K562 (cell line): ENCODE data around the gene CHD5. TPM values are rescaled to one million over a fixed set of nuclear protein-coding genes. Genes with fewer than 3 reads are reported as not detected.

Experiments used
- ATAC-seq: fragments of 200-7000 bp; cut with Tn5 transposase; 3 replicates; pipeline ENCODE4 v1.9.1; 2020; ENCODE audit warnings: moderate library complexity
- BruUV-seq: library from RNA; stranded (reverse); fragments of 400-500 nt; replicated peaks from 2 replicates; lab custom pipeline; 2021; lab: Mats Ljungman, UMichigan
- CTCF ChIA-PET: fragments of 300-600 bp; formaldehyde crosslinking; extraction: SDS; loops from one replicate; lab custom pipeline; 2021; ENCODE audit warnings: low intra/inter-chr PET ratio; lab: Yijun Ruan, JAX
- POLR2A ChIA-PET: fragments of 300-600, 350-650 bp; sonication (Branson Sonifier 250); formaldehyde crosslinking; extraction: SDS; loops from one replicate; lab custom pipeline; 2021; ENCODE audit warnings: antibody characterized with exemption, inconsistent platforms; lab: Yijun Ruan, JAX
- DNase-seq, 4 experiments: peaks; one replicate each; pipeline versions ENCODE4 v3.0.0 to v3.0.0-alpha.2; 2011 to 2018; ENCODE audit warnings: low spot score in 3 of 4, mixed read lengths in 3 of 4; ENCODE audit errors: extremely low read depth in 1 of 4
- FAIRE-seq: peaks from 2 replicates; lab custom pipeline; 2011; peaks lifted over from hg19 to GRCh38; lab: Jason Lieb, UNC
- H2AFZ ChIP-seq: 2 replicates; pipeline ENCODE4 v1.6.0; 2011; ENCODE audit warnings: low read depth, low read length, control low read depth, inconsistent platforms
- H3K27ac ChIP-seq: fragments of 200-600 bp; 3 replicates; pipeline ENCODE4 v1.8.0; 2011; ENCODE audit warnings: low read depth, mild to moderate bottlenecking, control low read depth, inconsistent platforms, low read length, moderate library complexity, mixed read lengths; ENCODE audit errors: extremely low read depth
- H3K27me3 ChIP-seq, 2 experiments: fragments of 300-600 bp in 1 of 2; 2 replicates in 1 of 2; 3 replicates in 1 of 2; pipeline versions ENCODE4 v1.6.0 to v1.8.0; 2011; ENCODE audit warnings: inconsistent platforms in 2 of 2, low read length in 2 of 2, mild to moderate bottlenecking in 1 of 2, mixed read lengths in 1 of 2, moderate library complexity in 1 of 2; ENCODE audit not compliant: control insufficient read depth in 2 of 2, insufficient read depth in 2 of 2
- H3K36me3 ChIP-seq: fragments of 300-600 bp; 3 replicates; pipeline ENCODE4 v1.8.0; 2011; ENCODE audit warnings: mild to moderate bottlenecking, low read length, inconsistent platforms; ENCODE audit not compliant: control insufficient read depth, insufficient read depth
- H3K4me1 ChIP-seq, 2 experiments: fragments of 200-600 bp in 1 of 2; replicated peaks in 1 of 2; 2 replicates in 1 of 2; 3 replicates in 1 of 2; pipeline versions ENCODE4 v1.5.1 to v1.8.0; 2011; ENCODE audit warnings: inconsistent platforms in 2 of 2, low read length in 2 of 2, mild to moderate bottlenecking in 1 of 2, mixed read lengths in 1 of 2, moderate library complexity in 1 of 2; ENCODE audit not compliant: control insufficient read depth in 2 of 2, insufficient read depth in 2 of 2
- H3K4me2 ChIP-seq: 2 replicates; pipeline ENCODE4 v1.6.1; 2011; ENCODE audit warnings: low read length, control low read depth, inconsistent platforms, mixed read lengths; ENCODE audit not compliant: insufficient read depth
- H3K4me3 ChIP-seq: fragments of 200-600 bp; sonication (generic), shearing (Covaris generic); 2 replicates; pipeline ENCODE4 v1.5.1; 2016; ENCODE audit warnings: control low read depth, inconsistent platforms
- H3K79me2 ChIP-seq: fragments of 200-600 bp; 3 replicates; pipeline ENCODE4 v1.8.0; 2011; ENCODE audit warnings: low read length, inconsistent platforms; ENCODE audit not compliant: control insufficient read depth, insufficient read depth
- H3K9ac ChIP-seq, 2 experiments: 2 replicates each; pipeline versions ENCODE4 v1.6.0 to v1.6.1; 2011; ENCODE audit warnings: low read depth in 2 of 2, low read length in 2 of 2, control low read depth in 1 of 2, inconsistent platforms in 1 of 2, mild to moderate bottlenecking in 1 of 2, mixed read lengths in 1 of 2; ENCODE audit not compliant: insufficient read depth in 1 of 2
- H3K9me1 ChIP-seq: one replicate; pipeline ENCODE4 v1.6.0; 2011; ENCODE audit warnings: inconsistent platforms, mild to moderate bottlenecking, low read length, moderate library complexity; ENCODE audit not compliant: control insufficient read depth, insufficient read depth
- H3K9me3 ChIP-seq: replicated peaks from 2 replicates; pipeline ENCODE4 v1.5.1; 2011; ENCODE audit warnings: low read depth, low read length, inconsistent platforms; ENCODE audit not compliant: control insufficient read depth, insufficient read depth
- H4K20me1 ChIP-seq: replicated peaks from 2 replicates; pipeline ENCODE4 v1.6.1; 2011; ENCODE audit warnings: low read length, inconsistent platforms, mixed read lengths; ENCODE audit not compliant: control insufficient read depth, insufficient read depth
- BACH1 ChIP-seq: fragments of 200-800 bp; sonication (Bioruptor generic); IDR thresholded peaks from 2 replicates; pipeline ENCODE4 v1.6.1; 2016; ENCODE audit warnings: missing genetic modification characterization, missing compliant biosample characterization
- CEBPG ChIP-seq, 3 experiments: fragments of 200-800 bp in 1 of 3; sonication (Bioruptor generic) in 1 of 3; sonication (generic) in 1 of 3; formaldehyde crosslinking in 1 of 3; IDR thresholded peaks in 2 of 3; conservative IDR thresholded peaks in 1 of 3; 2 replicates each; pipeline versions ENCODE4 v1.6.1 to v1.8.0; 2016 to 2022; ENCODE audit warnings: missing compliant biosample characterization in 2 of 3, missing genetic modification characterization in 2 of 3, mild to moderate bottlenecking in 1 of 3, missing genetic modification reagents in 1 of 3
- CREM ChIP-seq: IDR thresholded peaks from 2 replicates; pipeline ENCODE4 v1.6.1; 2014; ENCODE audit warnings: antibody characterized with exemption, low read depth
- E2F3 ChIP-seq: fragments of 250-450 bp; sonication (Bioruptor Pico); IDR thresholded peaks from 2 replicates; pipeline ENCODE4 v1.4.0; 2020; ENCODE audit warnings: mild to moderate bottlenecking
- EZH2 ChIP-seq: IDR thresholded peaks from 2 replicates; pipeline ENCODE4 v1.6.1; 2012; ENCODE audit warnings: low read depth, mild to moderate bottlenecking, inconsistent platforms, low read length, borderline replicate concordance
- HEY1 ChIP-seq: fragments of 250-450 bp; sonication (Bioruptor Pico); IDR thresholded peaks from 2 replicates; pipeline ENCODE4 v1.5.0; 2020; ENCODE audit warnings: mild to moderate bottlenecking, moderate library complexity, borderline replicate concordance
- MCM3 ChIP-seq: fragments of 450-650 bp; IDR thresholded peaks from 2 replicates; pipeline ENCODE4 v1.6.1; 2016
- PHF21A ChIP-seq: fragments of 450-650 bp; IDR thresholded peaks from 2 replicates; pipeline ENCODE4 v1.6.1; 2017; ENCODE audit warnings: low read depth, borderline replicate concordance
- SMARCE1 ChIP-seq: fragments of 450-650 bp; IDR thresholded peaks from 2 replicates; pipeline ENCODE4 v1.7.1; 2016; ENCODE audit warnings: mild to moderate bottlenecking
- WGBS: fragments of 100-300 bp; shearing (Covaris generic); methylation state at CpG from one replicate; pipeline ENCODE4 v1.1.6; 2016; ENCODE audit warnings: low coverage, mixed read lengths; ENCODE audit not compliant: insufficient coverage; ENCODE audit errors: missing lambda C conversion rate; 5-methylcytosine and 5-hydroxymethylcytosine counted together
- in situ Hi-C: fragments of 300-500 bp; cut with MboI; formaldehyde crosslinking; loops from 4 replicates; pipeline ENCODE4 v1.15.0; 2018; ENCODE audit warnings: inconsistent platforms, mixed read lengths
- intact Hi-C: fragments of 100-400 bp; cut with micrococcal nuclease; formaldehyde crosslinking; loops from 2 replicates; pipeline ENCODE4 v1.14.2; 2022
- polyA plus RNA-seq, 8 experiments: library from polyadenylated mRNA; depleted of rRNA in 4 of 8; stranded (reverse) in 5 of 8; unstranded in 3 of 8; fragments of >200 nt; fragmentation: Nextera tagmentation in 2 of 8; fragmentation: Illumina TruSeq in 1 of 8; extraction: Ambion mirVana in 2 of 8; extraction: Trizol in 1 of 8; gene quantifications; 2 replicates each; pipeline versions ENCODE4 v1.2.1 to v1.2.3, GENCODE V29; 2011 to 2014; ENCODE audit warnings: inconsistent platforms in 1 of 8, missing spikeins in 1 of 8
- total RNA-seq, 7 experiments: library from RNA; depleted of rRNA in 6 of 7; stranded (reverse); fragments of >200 nt in 6 of 7; fragmentation: Illumina TruSeq in 2 of 7; extraction: Trizol in 2 of 7; gene quantifications; 2 replicates each; pipeline versions ENCODE4 v1.2.1 to v1.2.3, GENCODE V29; 2011 to 2021; ENCODE audit warnings: low replicate concordance in 1 of 7
- TF ChIP-seq, protein P1 (sequence below): IDR thresholded peaks from 2 replicates; pipeline ENCODE4 v1.6.1; 2016; ENCODE audit warnings: missing genetic modification characterization, missing compliant biosample characterization

CHD5 gene
- total and polyA plus RNA-seq, 9 of the 15 experiments (the other 6 are each of a cell fraction or from before 2014, with no cell fraction given) = 0.03 to 0.52 (median 0.11) TPM; not detected in 2

DNA sequence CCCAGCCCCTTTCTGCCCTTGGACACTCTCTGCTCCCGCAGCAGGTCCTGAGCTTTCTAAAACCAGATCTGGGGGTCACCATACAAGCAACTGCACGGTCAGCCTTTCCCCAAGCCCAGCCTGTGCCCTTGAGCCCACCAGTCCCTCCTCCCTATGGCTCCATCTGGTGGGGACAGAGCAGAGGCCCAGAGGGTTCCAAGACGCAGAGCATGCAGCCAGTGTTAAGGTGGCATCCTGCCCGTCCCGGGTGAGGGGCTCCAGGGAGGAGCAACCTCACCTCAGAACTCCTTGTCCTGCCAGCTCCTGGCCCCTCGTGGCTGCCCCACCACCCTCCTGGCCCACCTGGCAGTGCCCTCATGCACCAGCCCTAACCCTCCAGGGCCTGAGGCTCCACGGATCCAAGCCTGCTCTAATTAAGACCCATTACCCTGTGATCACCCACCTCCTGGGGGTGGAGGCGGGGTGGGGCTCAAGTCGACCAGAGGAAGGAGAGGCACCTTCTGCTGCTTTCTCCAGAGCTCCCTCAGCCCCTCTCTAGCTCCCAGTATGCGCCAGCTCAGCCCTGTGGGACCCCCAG, 8.5 kb downstream of the CHD5 start (continued):
- TF ChIP-seq HEY1 (CRISPR knock-in tag) (no peak), MCM3 (no peak), SMARCE1 (no peak), CREM (no peak), EZH2 (no peak), PHF21A (no peak), E2F3 (no peak)
- TF ChIP-seq, protein P1, sequence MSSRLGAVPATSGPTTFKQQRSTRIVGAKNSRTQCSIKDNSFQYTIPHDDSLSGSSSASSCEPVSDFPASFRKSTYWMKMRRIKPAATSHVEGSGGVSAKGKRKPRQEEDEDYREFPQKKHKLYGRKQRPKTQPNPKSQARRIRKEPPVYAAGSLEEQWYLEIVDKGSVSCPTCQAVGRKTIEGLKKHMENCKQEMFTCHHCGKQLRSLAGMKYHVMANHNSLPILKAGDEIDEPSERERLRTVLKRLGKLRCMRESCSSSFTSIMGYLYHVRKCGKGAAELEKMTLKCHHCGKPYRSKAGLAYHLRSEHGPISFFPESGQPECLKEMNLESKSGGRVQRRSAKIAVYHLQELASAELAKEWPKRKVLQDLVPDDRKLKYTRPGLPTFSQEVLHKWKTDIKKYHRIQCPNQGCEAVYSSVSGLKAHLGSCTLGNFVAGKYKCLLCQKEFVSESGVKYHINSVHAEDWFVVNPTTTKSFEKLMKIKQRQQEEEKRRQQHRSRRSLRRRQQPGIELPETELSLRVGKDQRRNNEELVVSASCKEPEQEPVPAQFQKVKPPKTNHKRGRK (tag) = no peak

DNA sequence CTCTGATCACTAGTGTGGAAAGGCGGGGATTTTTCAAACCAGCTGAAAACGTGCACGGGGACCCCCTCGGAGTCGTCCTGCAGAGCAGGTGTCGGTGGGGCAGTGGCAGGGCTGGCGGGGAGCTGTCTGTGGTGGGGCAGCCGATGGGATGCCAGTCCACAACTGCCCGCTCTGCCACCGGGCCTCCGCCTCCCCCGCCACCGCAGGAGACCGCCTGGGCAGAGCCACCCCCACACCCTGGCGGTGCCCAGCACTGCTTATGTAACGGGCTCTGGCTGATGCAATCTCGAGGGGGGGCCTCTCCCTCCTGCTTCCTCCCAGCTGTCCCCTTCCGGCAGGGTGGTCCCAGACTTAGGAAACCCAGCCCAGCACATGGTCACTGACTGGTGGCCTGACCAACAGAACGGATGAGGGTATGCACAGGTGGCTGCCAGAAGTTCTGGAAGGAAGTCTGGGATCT, 9.3 kb downstream of the CHD5 start:
- Histone ChIP-seq H2AFZ (no peak overlapping the region), H3K27ac (no peak overlapping the region), H3K4me3 (no peak overlapping the region), H3K4me1 (peaks cover 0 to 33% of the 10 kb centered on the region in 2 experiments; a peak in 2 of 5 replicates), H3K79me2 (no peaks in the 10 kb centered on the region), H3K9me3 (no peaks in the 10 kb centered on the region), H3K27me3 (peaks cover 27 to 57% of the 10 kb centered on the region in 2 experiments), H3K4me2 (no peak overlapping the region), H4K20me1 (peaks cover 39% of the 10 kb centered on the region), H3K9ac (no peak overlapping the region; a peak in 1 of 4 replicates), H3K9me1 (no peaks in the 10 kb centered on the region), H3K36me3 (no peaks in the 10 kb centered on the region)
- TF ChIP-seq CEBPG (CRISPR knock-in tag; IDR thresholded peaks at IDR 0.05) (peak; percentile 9; the same call in 1 of the 2 replicates), CEBPG (tag; conservative IDR thresholded peaks at IDR 0.05 in 1 of 2, IDR thresholded peaks at IDR 0.05 in 1 of 2) (no peak; a peak in 1 of 4 replicates), BACH1 (tag) (no peak)
- intact Hi-C loops (no loop called here), in situ Hi-C loops (no loop called here)
- ATAC-seq (no peak), DNase-seq (no peak), FAIRE-seq (no peak)
- CTCF ChIA-PET = no interaction called here
- POLR2A ChIA-PET = interaction anchor here (0.7 to 1.3 kb wide), 2 partner anchors 10 to 12 kb away, joined by 5 read pairs; no protein-coding TSS in a partner anchor
- WGBS = 38% methylated on average over 18 of the region's 19 CpGs
- no TSS peak for BruUV-seq
